Hepatocyte (in vitro differentiated cells): ENCODE data around the gene SRGN. TPM values are rescaled to one million over a fixed set of nuclear protein-coding genes. Genes with fewer than 3 reads are reported as not detected.

Source experiments
- DNase-seq: peaks from one replicate; pipeline ENCODE4 v3.0.0-alpha.2; 2016; ENCODE audit warnings: low spot score
- H2AFZ ChIP-seq: fragments of 200-600 bp; sonication (generic); 2 replicates; pipeline ENCODE4 v1.6.0; 2016; ENCODE audit warnings: antibody characterized with exemption, mild to moderate bottlenecking
- H3K27ac ChIP-seq: fragments of 200-600 bp; sonication (generic); 2 replicates; pipeline ENCODE4 v1.5.1; 2016; ENCODE audit warnings: mild to moderate bottlenecking
- H3K27me3 ChIP-seq: fragments of 200-600 bp; sonication (generic); 2 replicates; pipeline ENCODE4 v1.6.1; 2016
- H3K36me3 ChIP-seq: fragments of 200-600 bp; sonication (generic); replicated peaks from 2 replicates; pipeline ENCODE4 v1.5.1; 2016; ENCODE audit warnings: low read depth; ENCODE audit not compliant: insufficient read depth
- H3K4me1 ChIP-seq: fragments of 200-600 bp; sonication (generic); 2 replicates; pipeline ENCODE4 v1.5.1; 2016; ENCODE audit warnings: mild to moderate bottlenecking, moderate library complexity; ENCODE audit not compliant: insufficient read depth
- H3K4me2 ChIP-seq: fragments of 200-600 bp; sonication (generic); 2 replicates; pipeline ENCODE4 v1.6.0; 2016
- H3K4me3 ChIP-seq: fragments of 200-600 bp; sonication (generic); 2 replicates; pipeline ENCODE4 v1.5.1; 2016; ENCODE audit warnings: mild to moderate bottlenecking
- H3K79me2 ChIP-seq: fragments of 200-600 bp; sonication (generic); 2 replicates; pipeline ENCODE4 v1.6.0; 2017; ENCODE audit warnings: mild to moderate bottlenecking
- H3K9me2 ChIP-seq: fragments of 200-600 bp; sonication (generic); replicated peaks from 2 replicates; pipeline ENCODE4 v1.6.0; 2017; ENCODE audit warnings: mild to moderate bottlenecking; ENCODE audit not compliant: insufficient read depth
- H3K9me3 ChIP-seq: fragments of 200-600 bp; sonication (generic); 2 replicates; pipeline ENCODE4 v1.5.1; 2016; ENCODE audit warnings: low read depth, mild to moderate bottlenecking
- H4K20me1 ChIP-seq: fragments of 200-600 bp; sonication (generic); 2 replicates; pipeline ENCODE4 v1.6.0; 2016; ENCODE audit warnings: mild to moderate bottlenecking; ENCODE audit not compliant: insufficient read depth, poor library complexity, severe bottlenecking
- EZH2 ChIP-seq: fragments of 200-600 bp; sonication (generic); IDR thresholded peaks from 2 replicates; pipeline ENCODE4 v1.6.1; 2016; ENCODE audit warnings: antibody characterized with exemption, mild to moderate bottlenecking, borderline replicate concordance
- EZH2phosphoT487 ChIP-seq: fragments of 200-600 bp; sonication (generic); IDR thresholded peaks from one replicate; pipeline ENCODE4 v1.6.1; 2018; ENCODE audit warnings: antibody characterized with exemption, mild to moderate bottlenecking, low read depth, moderate library complexity; ENCODE audit not compliant: unreplicated experiment, severe bottlenecking
- WGBS: methylation state at CpG from one replicate; pipeline ENCODE4 v1.1.6; 2016; ENCODE audit warnings: low lambda C conversion rate; ENCODE audit errors: missing lambda C conversion rate; 5-methylcytosine and 5-hydroxymethylcytosine counted together
- polyA plus RNA-seq: library from polyadenylated mRNA; unstranded; fragments of >200 nt; fragmentation: Nextera tagmentation; extraction: Ambion mirVana; gene quantifications from 2 replicates; pipeline ENCODE4 v1.2.1, GENCODE V29; 2016
- total RNA-seq: library from RNA; depleted of rRNA; stranded (reverse); fragments of >200 nt; gene quantifications from 2 replicates; pipeline ENCODE4 v1.2.3, GENCODE V29; 2014
- TF ChIP-seq, protein P1 (sequence below): fragments of 200-600 bp; sonication (generic); IDR thresholded peaks from 2 replicates; pipeline ENCODE4 v1.5.1; 2016; ENCODE audit warnings: antibody characterized with exemption, mild to moderate bottlenecking; ENCODE audit not compliant: poor library complexity

Gene SRGN
- total and polyA plus RNA-seq, 2 experiments from 2014 or later, result 0.36 to 2.5 TPM

DNA sequence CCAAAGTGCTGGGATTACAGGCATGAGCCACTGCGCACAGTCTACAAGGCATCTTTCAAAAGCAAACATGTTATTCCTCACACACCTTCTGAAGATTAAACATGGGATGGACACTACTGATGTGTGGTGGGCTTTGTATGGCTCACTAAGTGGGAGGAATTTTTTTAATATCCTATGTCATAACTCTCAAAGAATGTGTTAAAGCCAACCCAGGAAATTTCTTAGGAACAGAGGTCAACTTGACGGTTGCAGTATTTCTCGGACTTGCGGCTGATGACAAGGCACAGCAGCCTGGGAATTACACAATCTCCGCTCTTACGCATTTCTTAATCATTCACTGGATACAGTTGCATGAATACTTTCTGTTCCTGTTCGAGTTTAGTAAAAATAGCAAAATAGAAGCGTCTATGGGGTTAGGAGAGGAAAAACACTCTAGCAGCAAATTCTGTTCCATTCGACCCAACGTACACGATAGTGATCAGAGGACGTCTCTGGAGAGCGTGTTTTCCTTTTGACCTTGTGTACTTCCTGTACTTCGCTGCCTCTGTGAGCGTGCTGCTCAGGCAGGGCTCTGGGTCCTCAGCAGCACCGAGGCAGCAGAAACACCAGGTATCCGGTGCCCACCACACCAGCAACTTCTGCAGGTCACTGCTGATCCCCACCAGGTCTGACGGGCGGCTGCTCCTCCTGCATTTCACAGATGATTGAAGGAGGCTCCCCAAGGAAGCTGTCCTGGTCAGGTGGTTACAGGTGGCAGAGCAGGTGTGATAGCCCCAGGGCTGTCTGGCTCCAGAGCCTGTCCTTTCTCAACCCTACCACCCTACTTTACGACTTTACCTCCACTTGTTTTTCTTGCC lies 26.4 kb upstream of the SRGN start:
- H3K27me3 ChIP-seq, result peaks cover 8% of the 10 kb centered on the region
- no peaks in the 10 kb centered on the region for H3K9me3 ChIP-seq
- no peaks in the 10 kb centered on the region for H3K4me1 ChIP-seq
- H2AFZ ChIP-seq, result no peak overlapping the region
- TF ChIP-seq EZH2 (no peak), EZH2phosphoT487 (no peak)
- TF ChIP-seq, protein P1, sequence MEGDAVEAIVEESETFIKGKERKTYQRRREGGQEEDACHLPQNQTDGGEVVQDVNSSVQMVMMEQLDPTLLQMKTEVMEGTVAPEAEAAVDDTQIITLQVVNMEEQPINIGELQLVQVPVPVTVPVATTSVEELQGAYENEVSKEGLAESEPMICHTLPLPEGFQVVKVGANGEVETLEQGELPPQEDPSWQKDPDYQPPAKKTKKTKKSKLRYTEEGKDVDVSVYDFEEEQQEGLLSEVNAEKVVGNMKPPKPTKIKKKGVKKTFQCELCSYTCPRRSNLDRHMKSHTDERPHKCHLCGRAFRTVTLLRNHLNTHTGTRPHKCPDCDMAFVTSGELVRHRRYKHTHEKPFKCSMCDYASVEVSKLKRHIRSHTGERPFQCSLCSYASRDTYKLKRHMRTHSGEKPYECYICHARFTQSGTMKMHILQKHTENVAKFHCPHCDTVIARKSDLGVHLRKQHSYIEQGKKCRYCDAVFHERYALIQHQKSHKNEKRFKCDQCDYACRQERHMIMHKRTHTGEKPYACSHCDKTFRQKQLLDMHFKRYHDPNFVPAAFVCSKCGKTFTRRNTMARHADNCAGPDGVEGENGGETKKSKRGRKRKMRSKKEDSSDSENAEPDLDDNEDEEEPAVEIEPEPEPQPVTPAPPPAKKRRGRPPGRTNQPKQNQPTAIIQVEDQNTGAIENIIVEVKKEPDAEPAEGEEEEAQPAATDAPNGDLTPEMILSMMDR, result no peak
- H3K27ac ChIP-seq, result peak overlapping the region; percentile 63
- peak overlapping the region; percentile 58 for H3K4me2 ChIP-seq
- H3K36me3 ChIP-seq, result no peaks in the 10 kb centered on the region
- no peaks in the 10 kb centered on the region for H4K20me1 ChIP-seq
- DNase-seq, result peak; percentile 64
- H3K79me2 ChIP-seq, result no peaks in the 10 kb centered on the region
- 45% methylated on average over 20 of the region's 20 CpGs for WGBS
- H3K9me2 ChIP-seq, result no peaks in the 10 kb centered on the region
- H3K4me3 ChIP-seq, result no peak overlapping the region

DNA sequence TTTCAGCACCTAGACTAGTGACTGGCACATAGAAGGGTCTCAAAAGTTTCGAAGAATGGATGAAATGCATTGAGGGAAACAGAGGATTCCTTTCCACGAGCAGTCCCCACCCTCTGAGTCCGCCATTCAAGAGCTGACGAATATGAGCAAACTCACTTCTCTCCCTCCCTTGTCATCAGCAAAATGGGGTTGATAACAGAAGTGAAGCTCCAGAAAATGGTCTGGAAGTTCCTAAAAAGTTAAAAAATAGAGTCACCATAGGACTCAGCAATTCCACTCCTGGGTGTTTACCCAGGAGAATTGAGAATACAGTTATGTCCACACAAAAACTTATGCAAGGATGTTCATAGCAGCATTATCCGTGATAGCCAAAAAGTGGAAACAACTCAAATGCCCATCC lies 25.0 kb upstream of the SRGN start:
- no peak for DNase-seq
- TF ChIP-seq EZH2phosphoT487 (no peak), EZH2 (no peak)
- TF ChIP-seq, protein P1, result no peak
- H3K79me2 ChIP-seq, result no peaks in the 10 kb centered on the region
- H3K4me1 ChIP-seq, result no peaks in the 10 kb centered on the region
- no peak overlapping the region for H3K4me3 ChIP-seq
- peaks cover 8% of the 10 kb centered on the region for H3K27me3 ChIP-seq
- H3K4me2 ChIP-seq, result no peak overlapping the region
- WGBS, result 88% methylated on average over 5 of the region's 5 CpGs
- H3K36me3 ChIP-seq, result no peaks in the 10 kb centered on the region
- H4K20me1 ChIP-seq, result no peaks in the 10 kb centered on the region
- H3K9me2 ChIP-seq, result no peaks in the 10 kb centered on the region
- H3K27ac ChIP-seq, result no peak overlapping the region
- no peaks in the 10 kb centered on the region for H3K9me3 ChIP-seq
- no peak overlapping the region for H2AFZ ChIP-seq

DNA sequence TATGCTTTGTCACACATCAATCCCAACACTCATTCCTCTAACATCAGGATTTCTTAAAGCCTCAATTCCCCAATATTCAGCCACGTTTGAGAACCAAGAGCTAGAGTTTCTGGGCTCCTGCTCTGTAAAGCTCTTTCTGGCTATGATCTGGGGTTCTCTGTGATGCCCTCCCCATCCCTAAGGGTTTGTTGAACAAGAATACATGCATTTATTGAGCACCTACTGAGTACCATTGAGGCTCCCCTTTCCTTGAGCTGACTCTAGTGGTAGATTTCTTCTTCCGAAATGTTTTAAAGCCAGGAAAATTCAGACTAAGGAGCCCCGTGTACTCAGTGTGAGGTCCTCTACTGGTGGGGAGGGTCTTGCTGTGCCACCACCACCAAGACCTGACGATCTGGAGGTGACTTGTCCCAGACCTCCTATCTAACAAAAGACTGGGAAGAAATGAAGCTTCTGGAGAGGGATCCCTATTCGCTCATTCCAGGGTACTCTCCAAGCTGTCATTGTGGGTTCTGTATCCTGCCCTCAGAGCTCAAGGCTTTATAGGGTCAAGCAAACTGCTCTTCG lies 23.1 kb upstream of the SRGN start:
- Histone ChIP-seq H3K36me3 (no peaks in the 10 kb centered on the region), H2AFZ (no peak overlapping the region), H3K4me1 (no peaks in the 10 kb centered on the region), H3K9me2 (no peaks in the 10 kb centered on the region), H3K79me2 (no peaks in the 10 kb centered on the region), H3K27me3 (peaks cover 8% of the 10 kb centered on the region), H3K27ac (no peak overlapping the region), H3K9me3 (no peaks in the 10 kb centered on the region), H3K4me3 (no peak overlapping the region), H4K20me1 (no peaks in the 10 kb centered on the region), H3K4me2 (no peak overlapping the region)
- WGBS, result 79% methylated on average over 6 of the region's 6 CpGs
- TF ChIP-seq EZH2 (no peak), EZH2phosphoT487 (no peak)
- TF ChIP-seq, protein P1, result no peak
- no peak for DNase-seq
